H1 (cell line): ENCODE data around the gene CPA1. TPM values are rescaled to one million over a fixed set of nuclear protein-coding genes. Genes with fewer than 3 reads are reported as not detected.

Source experiments
- CTCF ChIA-PET: fragments of 300-600 bp; sonication (Branson Sonifier 250); formaldehyde crosslinking; loops from one replicate; lab custom pipeline; 2021; ENCODE audit not compliant: partially characterized antibody; lab: Charles Lee
- POLR2A ChIA-PET: fragments of 300-600 bp; sonication (Branson Sonifier 250); formaldehyde crosslinking; loops from one replicate; lab custom pipeline; 2021; ENCODE audit warnings: inconsistent platforms; ENCODE audit not compliant: partially characterized antibody; lab: Charles Lee
- DNase-seq, 2 experiments: peaks; one replicate each; pipeline versions ENCODE4 v3.0.0 to v3.0.0-alpha.2; 2010 to 2022; ENCODE audit warnings: low spot score in 2 of 2, low read depth in 1 of 2, mixed read lengths in 1 of 2
- FAIRE-seq: peaks from 2 replicates; lab custom pipeline; 2011; peaks lifted over from hg19 to GRCh38; lab: Jason Lieb, UNC
- H2AFZ ChIP-seq: 2 replicates; pipeline ENCODE4 v1.8.1; 2012; ENCODE audit warnings: low read length, inconsistent platforms
- H2AK5ac ChIP-seq: 2 replicates; pipeline ENCODE4 v1.6.1; 2013; ENCODE audit warnings: low read depth, low read length
- H2BK120ac ChIP-seq: replicated peaks from 2 replicates; pipeline ENCODE3; 2013; ENCODE audit warnings: low read depth, low read length, inconsistent platforms
- H2BK12ac ChIP-seq: 2 replicates; pipeline ENCODE4 v1.6.1; 2013; ENCODE audit warnings: low read depth, low read length
- H2BK15ac ChIP-seq: 2 replicates; pipeline ENCODE4 v1.6.1; 2013; ENCODE audit warnings: low read length
- H2BK20ac ChIP-seq: 2 replicates; pipeline ENCODE4 v1.6.1; 2013; ENCODE audit warnings: low read length
- H2BK5ac ChIP-seq: 2 replicates; pipeline ENCODE4 v1.6.1; 2013; ENCODE audit warnings: low read depth, low read length
- H3K14ac ChIP-seq: 2 replicates; pipeline ENCODE4 v1.6.1; 2013; ENCODE audit warnings: inconsistent platforms; ENCODE audit not compliant: insufficient read length
- H3K18ac ChIP-seq: 2 replicates; pipeline ENCODE4 v1.6.1; 2013; ENCODE audit warnings: low read length; ENCODE audit errors: extremely low read depth
- H3K23ac ChIP-seq: 2 replicates; pipeline ENCODE4 v1.6.1; 2013; ENCODE audit warnings: inconsistent platforms; ENCODE audit not compliant: insufficient read length
- H3K23me2 ChIP-seq: 2 replicates; pipeline ENCODE4 v1.6.1; 2013; ENCODE audit warnings: low read depth, low read length
- H3K27ac ChIP-seq: 2 replicates; pipeline ENCODE4 v1.6.1; 2011; ENCODE audit warnings: low read depth, low read length, inconsistent platforms
- H3K27me3 ChIP-seq, 4 experiments: replicated peaks in 1 of 4; 1 replicate in 1 of 4; 2 replicates in 3 of 4; pipeline versions ENCODE4 v1.6.1 to v1.8.1; 2011 to 2013; ENCODE audit warnings: low read length in 3 of 4, mild to moderate bottlenecking in 3 of 4, inconsistent platforms in 2 of 4, mixed read lengths in 2 of 4, moderate library complexity in 1 of 4; ENCODE audit not compliant: control insufficient read depth in 3 of 4, insufficient read depth in 3 of 4; ENCODE audit errors: extremely low read depth in 1 of 4
- H3K36me3 ChIP-seq, 4 experiments: 2 replicates each; pipeline versions ENCODE4 v1.6.1 to v1.8.1; 2011 to 2013; ENCODE audit warnings: mild to moderate bottlenecking in 4 of 4, low read length in 3 of 4, moderate library complexity in 2 of 4, control low read depth in 1 of 4, inconsistent platforms in 1 of 4; ENCODE audit not compliant: insufficient read depth in 4 of 4, control insufficient read depth in 2 of 4
- H3K4ac ChIP-seq: replicated peaks from 2 replicates; pipeline ENCODE3; 2013; ENCODE audit warnings: low read length, low read depth, mixed read lengths, inconsistent platforms; ENCODE audit not compliant: insufficient read length
- H3K4me1 ChIP-seq, 4 experiments: replicated peaks in 1 of 4; 1 replicate in 1 of 4; 2 replicates in 3 of 4; pipeline versions ENCODE4 v1.6.1 to v1.8.1; 2011 to 2013; ENCODE audit warnings: low read length in 3 of 4, inconsistent platforms in 2 of 4, mixed read lengths in 1 of 4; ENCODE audit not compliant: insufficient read depth in 4 of 4, control insufficient read depth in 3 of 4
- H3K4me2 ChIP-seq, 2 experiments: 2 replicates each; pipeline versions ENCODE4 v1.6.1 to v1.8.1; 2011 to 2013; ENCODE audit warnings: low read depth in 2 of 2, low read length in 2 of 2, control low read depth in 1 of 2, inconsistent platforms in 1 of 2, mild to moderate bottlenecking in 1 of 2; ENCODE audit not compliant: insufficient read depth in 1 of 2
- H3K4me3 ChIP-seq, 4 experiments: fragments of 200-600, 300-600 bp in 1 of 4; sonication (generic), shearing (Covaris generic), sonication (Bioruptor Twin) in 1 of 4; 2 replicates each; pipeline versions ENCODE4 v1.5.1 to v1.8.1; 2011 to 2016; ENCODE audit warnings: low read length in 4 of 4, low read depth in 3 of 4, control low read depth in 2 of 4, inconsistent platforms in 2 of 4, mild to moderate bottlenecking in 2 of 4, mixed read lengths in 1 of 4, moderate library complexity in 1 of 4; ENCODE audit not compliant: insufficient read depth in 2 of 4; ENCODE audit errors: extremely low read depth in 1 of 4
- H3K56ac ChIP-seq: replicated peaks from 2 replicates; pipeline ENCODE3; 2013; ENCODE audit warnings: low read depth, mild to moderate bottlenecking, mixed read lengths, low read length, inconsistent platforms; ENCODE audit not compliant: insufficient read length
- H3K79me1 ChIP-seq: 2 replicates; pipeline ENCODE4 v1.6.1; 2013; ENCODE audit warnings: low read depth, low read length, control low read depth
- H3K79me2 ChIP-seq, 2 experiments: 2 replicates each; pipeline versions ENCODE4 v1.6.1 to v1.8.1; 2012 to 2013; ENCODE audit warnings: low read length in 2 of 2, mild to moderate bottlenecking in 2 of 2, inconsistent platforms in 1 of 2; ENCODE audit not compliant: insufficient read depth in 2 of 2, control insufficient read depth in 1 of 2
- H3K9ac ChIP-seq, 4 experiments: replicated peaks in 1 of 4; 1 replicate in 1 of 4; 2 replicates in 3 of 4; pipeline versions ENCODE4 v1.6.1 to v1.8.1; 2011 to 2013; ENCODE audit warnings: low read depth in 3 of 4, low read length in 3 of 4, control low read depth in 2 of 4, mild to moderate bottlenecking in 2 of 4, moderate library complexity in 2 of 4, inconsistent platforms in 1 of 4; ENCODE audit errors: extremely low read depth in 1 of 4
- H3K9me3 ChIP-seq, 2 experiments: 2 replicates each; pipeline versions ENCODE4 v1.6.1 to v1.8.1; 2012 to 2013; ENCODE audit warnings: mild to moderate bottlenecking in 2 of 2, moderate library complexity in 2 of 2, control low read depth in 1 of 2, inconsistent platforms in 1 of 2, low read depth in 1 of 2, low read length in 1 of 2, mixed read lengths in 1 of 2; ENCODE audit not compliant: insufficient read depth in 2 of 2
- H4K20me1 ChIP-seq, 2 experiments: replicated peaks in 1 of 2; 2 replicates each; pipeline versions ENCODE3 to v1.8.1; 2011 to 2013; ENCODE audit warnings: inconsistent platforms in 2 of 2, low read length in 2 of 2, mild to moderate bottlenecking in 1 of 2; ENCODE audit not compliant: insufficient read depth in 2 of 2, control insufficient read depth in 1 of 2
- H4K5ac ChIP-seq: 2 replicates; pipeline ENCODE4 v1.6.1; 2013; ENCODE audit warnings: low read length, low read depth, mixed read lengths, inconsistent platforms; ENCODE audit not compliant: insufficient read length
- H4K8ac ChIP-seq: 2 replicates; pipeline ENCODE4 v1.8.0; 2013; ENCODE audit warnings: mild to moderate bottlenecking, moderate library complexity, low read length, inconsistent platforms; ENCODE audit not compliant: insufficient read depth; ENCODE audit errors: extremely low read depth
- H4K91ac ChIP-seq: replicated peaks from 2 replicates; pipeline ENCODE3; 2013; ENCODE audit warnings: low read length, mixed read lengths, inconsistent platforms; ENCODE audit not compliant: insufficient read length
- BACH1 ChIP-seq: IDR thresholded peaks from 2 replicates; pipeline ENCODE4 v1.6.1; 2012; ENCODE audit warnings: low read length, improper control_type of control experiment
- BCL11A ChIP-seq, 2 experiments: IDR thresholded peaks; one replicate each; pipeline ENCODE4 v1.6.1; 2011; ENCODE audit warnings: low read depth in 2 of 2, low read length in 2 of 2, mild to moderate bottlenecking in 2 of 2
- CBX5 ChIP-seq: fragments of 300-800, 300-1000 bp; sonication (generic); IDR thresholded peaks from 2 replicates; pipeline ENCODE4 v1.7.1; 2016; ENCODE audit warnings: antibody characterized with exemption, low read length, low read depth
- CHD2 ChIP-seq: IDR thresholded peaks from 2 replicates; pipeline ENCODE4 v1.6.1; 2012; ENCODE audit warnings: low read length, improper control_type of control experiment
- GABPA ChIP-seq: IDR thresholded peaks from 2 replicates; pipeline ENCODE4 v1.6.1; 2011; ENCODE audit warnings: mild to moderate bottlenecking, low read length, moderate library complexity, borderline replicate concordance; ENCODE audit not compliant: insufficient read depth
- HDAC2 ChIP-seq, 2 experiments: fragments of 300-600 bp in 1 of 2; sonication (generic) in 1 of 2; IDR thresholded peaks; 2 replicates each; pipeline ENCODE4 v1.6.1; 2011 to 2012; ENCODE audit warnings: low read depth in 2 of 2, low read length in 2 of 2, mild to moderate bottlenecking in 2 of 2, moderate library complexity in 2 of 2, borderline replicate concordance in 1 of 2, inconsistent platforms in 1 of 2
- JUND ChIP-seq: IDR thresholded peaks from 2 replicates; pipeline ENCODE4 v1.6.1; 2011; ENCODE audit warnings: mild to moderate bottlenecking, improper control_type of control experiment, low read length
- KDM4A ChIP-seq: IDR thresholded peaks from one replicate; pipeline ENCODE4 v1.7.1; 2012; ENCODE audit warnings: low read depth, mild to moderate bottlenecking, moderate library complexity, low read length, inconsistent platforms; ENCODE audit not compliant: severe bottlenecking
- KDM5A ChIP-seq: fragments of 200-600 bp; IDR thresholded peaks from 2 replicates; pipeline ENCODE4 v1.7.1; 2012; ENCODE audit warnings: mild to moderate bottlenecking, low read length, inconsistent platforms, mixed read lengths
- POLR2A ChIP-seq, 2 experiments: IDR thresholded peaks; 1 replicate in 1 of 2; 2 replicates in 1 of 2; pipeline ENCODE4 v1.6.1; 2011; ENCODE audit warnings: low read depth in 2 of 2, low read length in 2 of 2, mild to moderate bottlenecking in 2 of 2; ENCODE audit errors: control extremely low read depth in 1 of 2
- RFX5 ChIP-seq: IDR thresholded peaks from 2 replicates; pipeline ENCODE4 v1.6.1; 2011; ENCODE audit warnings: low read depth, low read length, improper control_type of control experiment, borderline replicate concordance
- SP1 ChIP-seq: IDR thresholded peaks from 2 replicates; pipeline ENCODE4 v1.6.1; 2011; ENCODE audit warnings: low read depth, low read length
- SP2 ChIP-seq: IDR thresholded peaks from 2 replicates; pipeline ENCODE4 v1.6.1; 2012; ENCODE audit warnings: mild to moderate bottlenecking, low read length, inconsistent platforms
- SRF ChIP-seq: IDR thresholded peaks from 2 replicates; pipeline ENCODE4 v1.6.1; 2011; ENCODE audit warnings: mild to moderate bottlenecking, low read depth, low read length, moderate library complexity
- SUZ12 ChIP-seq: fragments of 200-600 bp; sonication (generic); IDR thresholded peaks from 2 replicates; pipeline ENCODE4 v1.6.1; 2012; ENCODE audit warnings: mild to moderate bottlenecking, inconsistent platforms, low read length, moderate library complexity, mixed read lengths
- TAF1 ChIP-seq: IDR thresholded peaks from 2 replicates; pipeline ENCODE4 v1.6.1; 2011; ENCODE audit warnings: mild to moderate bottlenecking, low read depth, low read length
- WGBS, 2 experiments: shearing (Covaris generic) in 1 of 2; methylation state at CpG; one replicate each; pipeline versions ENCODE4 v1.1.6 to v1.1.7; 2013 to 2015; ENCODE audit warnings: low lambda C conversion rate in 2 of 2, mixed read lengths in 2 of 2, inconsistent platforms in 1 of 2, low coverage in 1 of 2, missing lambda C conversion rate in 1 of 2; ENCODE audit not compliant: insufficient replicate concordance in 2 of 2, insufficient coverage in 1 of 2, insufficient read length in 1 of 2; ENCODE audit errors: extremely low coverage in 1 of 2, missing lambda C conversion rate in 1 of 2; 5-methylcytosine and 5-hydroxymethylcytosine counted together
- polyA plus RNA-seq, 7 experiments: library from polyadenylated mRNA; depleted of rRNA in 3 of 7; stranded (reverse) in 5 of 7; unstranded in 2 of 7; fragments of >200 nt in 5 of 7; fragments of 200-250 nt in 2 of 7; gene quantifications; 1 replicate in 5 of 7; 2 replicates in 1 of 7; 4 replicates in 1 of 7; pipeline versions ENCODE4 v1.2.1 to v1.2.3, GENCODE V29; 2011 to 2013; ENCODE audit warnings: missing spikeins in 2 of 7, mixed read lengths in 2 of 7
- total RNA-seq: library from RNA; stranded (reverse); fragmentation: NEBNext Ultra II Directional; extraction: Animal tissue kit (Norgen Biotek cat#: 25700); gene quantifications from 2 replicates; pipeline ENCODE4 v1.2.1, GENCODE V29; 2021

Gene CPA1
- total and polyA plus RNA-seq, 2 of the 8 experiments (the other 6 are each of a cell fraction or from before 2014, with no cell fraction given): not detected

DNA sequence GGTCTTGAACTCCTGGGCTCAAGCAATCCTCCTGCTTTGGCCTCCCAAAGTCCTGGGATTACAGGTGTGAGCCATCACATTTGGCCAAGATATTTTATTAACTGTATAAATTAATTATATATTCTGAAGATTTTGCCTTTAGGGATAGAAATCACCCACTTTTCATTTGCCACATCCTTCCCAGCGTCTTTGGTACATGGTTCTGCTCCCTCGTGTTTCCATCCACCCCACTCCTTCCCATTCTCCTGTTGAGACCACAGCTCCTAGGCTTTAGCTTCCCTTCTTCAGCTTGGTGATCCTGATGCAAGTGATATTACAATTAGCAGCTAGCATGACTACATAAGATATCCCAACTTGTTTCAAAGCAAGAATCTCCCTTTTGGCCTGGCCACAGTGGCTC is 8.4 kb downstream of the CPA1 start:
- no peaks in the 10 kb centered on the region for H3K36me3 ChIP-seq
- no peak for FAIRE-seq
- H3K79me2 ChIP-seq: no peaks in the 10 kb centered on the region
- H4K91ac ChIP-seq: no peak overlapping the region
- H4K20me1 ChIP-seq: no peaks in the 10 kb centered on the region
- H3K4ac ChIP-seq: no peak overlapping the region
- no peak overlapping the region for H2AFZ ChIP-seq
- H3K9me3 ChIP-seq: no peaks in the 10 kb centered on the region
- no peak overlapping the region for H3K27ac ChIP-seq
- H3K23me2 ChIP-seq: no peaks in the 10 kb centered on the region
- no peak overlapping the region for H4K8ac ChIP-seq
- no peak overlapping the region for H3K23ac ChIP-seq
- H3K56ac ChIP-seq: no peak overlapping the region
- H3K27me3 ChIP-seq: no peaks in the 10 kb centered on the region
- no peak overlapping the region for H3K18ac ChIP-seq
- no peak overlapping the region for H2BK20ac ChIP-seq
- H2BK15ac ChIP-seq: no peak overlapping the region
- no peak overlapping the region for H2BK120ac ChIP-seq
- no peak overlapping the region for H2AK5ac ChIP-seq
- ChIA-PET CTCF (interaction anchor here (0.6 to 1.3 kb wide), 2 partner anchors 111 to 1557 kb away, joined by 3 to 4 read pairs; no protein-coding TSS in a partner anchor), POLR2A (no interaction called here)
- no peak overlapping the region for H4K5ac ChIP-seq
- H3K79me1 ChIP-seq: no peaks in the 10 kb centered on the region
- no peak overlapping the region for H2BK5ac ChIP-seq
- H3K9ac ChIP-seq: no peak overlapping the region
- no peak overlapping the region for H3K4me2 ChIP-seq
- no peak overlapping the region for H2BK12ac ChIP-seq
- WGBS, 2 experiments: 100% methylated on average over 2 of the region's 2 CpGs; no CpG with 5 or more reads in 1 of the 2 experiments
- peak in 1 of 2 experiments; percentile 17 for DNase-seq
- H3K14ac ChIP-seq: no peak overlapping the region
- no peak overlapping the region for H3K4me3 ChIP-seq
- no peaks in the 10 kb centered on the region for H3K4me1 ChIP-seq
- TF ChIP-seq JUND (no peak), BACH1 (no peak), TAF1 (no peak), SP2 (no peak), GABPA (no peak), BCL11A (IDR thresholded peaks at IDR 0.05; ENCODE audit: low read depth in 2 of 2, low read length in 2 of 2) (no peak), HDAC2 (IDR thresholded peaks at IDR 0.05; ENCODE audit: borderline replicate concordance in 1 of 2, low read depth in 2 of 2, low read length in 2 of 2) (no peak), KDM5A (no peak), KDM4A (no peak), POLR2A (IDR thresholded peaks at IDR 0.05; ENCODE audit: control extremely low read depth in 1 of 2, low read depth in 2 of 2, low read length in 2 of 2) (no peak), SP1 (no peak), RFX5 (no peak), SUZ12 (no peak), CBX5 (no peak), CHD2 (no peak), SRF (no peak)
